DMS79 (cell line): Measurements from ENCODE around the gene PTGR3.
"Not testable (repeated sequence)": the region's sequence is repeated elsewhere in the genome, so short reads cannot be mapped to it uniquely, and the experiment has no call there.

Experiments used
- DNase-seq: peaks from one replicate; lab custom pipeline; 2025; lab: John Stamatoyannopoulos, UW

Gene PTGR3

DNA sequence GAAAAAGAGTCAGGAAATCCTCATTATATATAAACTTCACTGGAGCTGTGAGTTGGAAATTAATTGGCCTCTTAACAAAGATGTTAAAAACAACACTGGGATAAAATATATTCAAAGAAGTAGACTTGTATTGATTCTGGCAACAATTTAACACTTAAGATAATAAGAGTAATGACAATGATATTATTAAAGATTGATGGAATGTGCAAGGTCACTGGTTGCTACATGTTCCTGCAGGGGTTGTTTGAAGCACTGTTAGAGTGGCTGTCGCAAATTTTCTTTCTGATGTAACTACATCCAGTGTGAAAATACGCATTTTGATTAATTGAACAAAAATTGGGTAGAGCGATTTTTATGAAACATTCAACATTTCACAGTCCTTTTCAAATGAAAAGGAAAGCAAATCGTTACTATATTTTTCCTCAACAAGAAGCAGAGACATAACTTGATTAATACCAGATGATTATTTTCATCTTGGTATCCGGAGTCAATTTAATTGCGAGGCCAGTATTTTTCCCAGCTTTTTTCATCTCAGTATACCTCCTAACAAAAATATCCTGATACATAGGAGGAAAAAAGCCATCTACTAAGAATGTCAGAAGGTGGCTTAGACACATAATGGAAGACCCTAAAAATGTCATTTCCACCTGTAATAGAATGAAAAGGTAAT is 6.1 kb downstream of the PTGR3 start:
- DNase-seq: no peak

DNA sequence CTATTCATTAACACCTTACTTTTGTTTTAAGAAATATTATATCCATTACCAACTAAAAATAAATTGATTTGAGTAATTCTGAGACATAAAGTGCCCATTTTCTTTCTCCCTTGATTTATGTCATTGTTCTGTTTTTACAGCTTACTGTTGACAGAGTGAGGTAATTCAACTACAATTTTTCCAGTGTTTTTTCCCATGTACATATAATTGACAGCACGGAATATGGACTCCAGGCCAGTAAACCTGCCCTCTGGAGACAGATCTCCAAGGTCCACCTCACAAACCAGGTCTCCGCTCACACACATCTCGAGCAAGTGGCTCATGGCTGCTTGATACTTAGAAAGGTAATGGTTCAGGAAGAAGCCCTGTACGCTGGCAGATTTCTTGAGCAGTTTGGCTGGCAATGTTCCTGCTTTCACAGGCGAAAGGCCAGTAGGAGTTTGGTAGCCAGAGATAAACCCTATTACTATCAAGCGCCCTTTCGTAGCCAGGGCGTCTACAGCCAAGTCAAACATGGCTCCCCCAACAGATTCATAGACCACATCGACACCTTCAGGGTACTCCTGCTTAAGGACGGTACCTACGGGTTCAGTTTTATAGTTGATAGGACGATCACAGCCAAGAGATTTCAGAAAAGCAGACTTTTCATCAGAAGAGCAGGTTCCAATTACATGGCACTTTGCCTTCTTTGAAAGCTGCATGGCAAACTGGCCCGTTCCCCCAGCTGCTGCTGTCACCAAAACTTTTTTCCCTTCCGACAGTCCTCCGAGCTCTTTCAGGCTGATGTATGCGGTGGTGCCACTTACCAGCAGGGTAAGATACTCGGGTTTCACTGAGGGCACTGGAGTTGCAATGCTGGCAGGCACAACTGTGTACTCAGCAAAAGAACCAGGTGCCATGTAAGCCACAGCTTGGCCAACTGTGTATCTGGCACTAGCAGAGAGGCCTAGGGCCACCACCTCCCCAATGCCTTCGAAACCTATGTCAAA is 7.4 kb downstream of the PTGR3 start:
- peak; percentile 48 for DNase-seq

DNA sequence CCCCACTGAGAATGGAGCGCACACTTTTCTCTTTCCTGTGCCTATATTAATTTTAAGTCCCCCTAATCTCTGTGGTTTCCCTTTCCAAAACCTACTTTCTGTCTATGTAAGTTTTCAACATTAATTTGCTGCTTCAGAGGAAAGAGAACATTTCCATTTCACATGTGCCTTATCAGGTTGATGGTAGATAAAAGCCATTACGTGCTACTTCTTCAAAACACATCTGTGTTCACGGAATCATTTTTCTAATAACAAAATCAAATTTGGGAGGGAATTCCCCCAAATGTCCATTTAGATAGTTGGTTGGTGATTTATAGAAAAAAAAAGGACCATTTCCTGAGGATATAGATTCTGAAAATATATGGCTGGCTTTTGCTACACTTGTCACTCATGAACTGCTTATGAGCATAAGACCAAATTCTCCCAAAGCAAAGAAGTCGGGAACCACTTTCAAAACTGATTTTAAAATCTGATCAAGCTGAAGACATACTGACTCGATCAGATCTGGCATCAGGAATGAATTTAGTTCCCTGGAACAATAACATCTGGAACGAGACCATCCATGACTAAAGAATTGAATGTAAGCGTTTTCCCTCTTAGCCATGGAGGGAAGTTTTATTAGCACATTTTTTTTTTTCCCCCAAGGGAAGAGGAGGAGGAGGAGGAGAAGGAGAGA is 8.2 kb downstream of the PTGR3 start:
- DNase-seq: no peak

DNA sequence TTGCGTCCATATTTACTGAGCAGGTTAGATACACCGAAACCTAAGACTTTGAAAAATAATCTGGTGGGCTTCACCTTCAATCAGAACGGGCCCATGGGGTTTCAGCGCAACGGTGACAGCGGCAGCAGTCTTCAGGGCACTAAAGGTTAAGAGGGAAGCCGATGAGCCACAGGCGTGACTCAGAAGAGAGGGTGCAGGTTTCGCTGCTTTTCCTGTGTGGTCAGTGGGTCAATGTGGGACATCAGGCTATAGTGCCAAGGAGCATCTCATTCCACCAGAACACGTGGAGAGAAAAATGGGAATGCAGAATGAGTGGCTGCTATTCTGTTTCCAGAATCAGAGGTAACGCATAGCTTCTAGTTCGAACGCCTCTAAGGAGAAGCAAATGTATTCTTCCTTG is 8.9 kb downstream of the PTGR3 start:
- DNase-seq: no peak

DNA sequence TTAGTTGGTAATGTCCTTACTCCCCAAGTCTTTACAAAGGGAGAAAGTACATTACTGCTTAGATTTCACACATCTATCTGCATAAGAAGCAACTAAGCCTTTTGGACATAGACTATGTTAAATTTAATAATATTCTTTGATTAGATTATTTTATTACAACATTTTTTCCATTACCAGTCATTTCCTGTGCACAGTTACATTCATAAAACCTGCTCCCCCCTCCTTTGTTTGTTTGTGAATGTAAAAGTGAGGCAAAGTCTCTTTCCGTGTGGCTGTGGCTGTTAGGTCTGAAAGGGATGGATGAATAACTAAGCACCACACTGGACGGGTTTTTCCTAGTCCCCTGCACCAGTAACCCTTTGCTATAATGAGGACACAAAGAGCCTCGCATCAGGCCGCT is 9.6 kb downstream of the PTGR3 start:
- DNase-seq: no peak

DNA sequence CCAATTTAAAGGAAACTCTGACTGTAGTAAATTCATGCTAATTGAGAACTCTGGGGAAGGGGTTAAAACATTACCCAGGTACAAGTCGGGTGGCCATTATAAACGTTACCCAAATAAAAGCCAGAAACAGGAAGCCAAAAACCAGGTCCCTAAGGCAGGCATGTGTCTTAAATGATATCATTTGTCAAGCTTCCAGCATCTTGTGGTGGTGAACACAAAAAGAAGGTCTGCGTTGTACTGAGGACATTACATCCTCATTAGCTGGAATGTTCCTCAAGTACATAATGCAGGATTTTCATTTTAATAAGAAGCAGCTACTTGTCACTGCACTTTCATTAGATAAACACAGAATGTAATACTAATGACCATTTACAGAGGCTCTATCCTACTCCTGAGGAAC is 10.9 kb downstream of the PTGR3 start:
- DNase-seq: no peak

DNA sequence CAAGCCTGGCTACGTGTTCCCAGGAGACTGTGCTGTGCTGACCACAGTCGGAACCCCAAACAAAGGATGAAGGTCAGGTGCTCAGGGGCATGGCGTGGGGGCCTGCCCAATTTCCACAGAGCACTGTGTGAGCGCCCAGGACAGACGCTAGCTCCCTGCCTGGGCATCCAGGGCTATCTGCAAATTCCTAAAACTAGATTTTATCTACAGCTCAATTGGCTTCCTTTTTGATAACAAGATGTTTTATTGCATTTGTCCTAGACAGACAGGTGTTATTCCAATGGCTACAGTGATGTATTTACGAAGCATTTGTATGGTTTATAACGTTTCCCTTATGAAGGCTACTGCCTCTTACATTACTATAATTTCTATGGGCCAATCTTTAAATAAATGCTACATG is 16.0 kb downstream of the PTGR3 start:
- DNase-seq: no peak

DNA sequence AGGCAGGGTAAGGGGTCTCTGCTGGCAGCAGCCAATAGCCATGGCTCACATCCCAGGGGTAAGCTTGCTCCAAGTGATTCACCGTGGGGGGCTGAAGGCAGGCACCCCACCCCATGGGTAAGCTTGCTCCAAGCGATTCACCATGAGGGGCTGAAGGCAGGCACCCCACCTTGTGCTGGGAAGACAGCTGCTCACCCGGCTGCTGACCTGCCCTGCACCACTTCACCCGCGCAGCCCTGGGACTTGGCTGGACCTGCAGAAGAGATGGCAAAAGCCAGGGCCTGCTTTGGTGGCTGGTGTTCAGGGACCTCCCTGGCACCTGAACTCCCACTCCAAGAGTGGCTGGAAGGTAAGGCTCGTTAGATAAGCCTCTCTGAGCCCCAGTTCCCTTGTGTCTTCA is 19.2 kb downstream of the PTGR3 start:
- no peak for DNase-seq

DNA sequence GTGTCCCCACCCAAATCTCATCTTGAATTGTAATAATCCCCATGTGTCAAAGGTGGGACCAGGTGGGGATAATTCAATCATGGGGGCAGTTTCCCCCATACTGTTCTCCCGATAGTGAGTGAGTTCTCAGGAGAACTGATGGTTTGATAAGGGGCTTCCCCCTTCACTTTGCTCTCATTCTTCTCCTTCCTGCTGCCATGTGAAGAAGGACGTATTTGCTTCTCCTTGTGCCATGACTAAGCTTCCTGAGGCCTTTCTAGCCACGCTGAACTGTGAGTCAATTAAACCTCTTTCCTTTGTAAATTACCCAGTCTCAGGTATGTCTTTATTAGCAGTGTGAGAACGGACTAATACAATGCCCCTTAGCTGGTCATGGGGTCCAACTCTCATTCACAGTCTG is 21.2 kb downstream of the PTGR3 start:
- DNase-seq: not testable (repeated sequence)

DNA sequence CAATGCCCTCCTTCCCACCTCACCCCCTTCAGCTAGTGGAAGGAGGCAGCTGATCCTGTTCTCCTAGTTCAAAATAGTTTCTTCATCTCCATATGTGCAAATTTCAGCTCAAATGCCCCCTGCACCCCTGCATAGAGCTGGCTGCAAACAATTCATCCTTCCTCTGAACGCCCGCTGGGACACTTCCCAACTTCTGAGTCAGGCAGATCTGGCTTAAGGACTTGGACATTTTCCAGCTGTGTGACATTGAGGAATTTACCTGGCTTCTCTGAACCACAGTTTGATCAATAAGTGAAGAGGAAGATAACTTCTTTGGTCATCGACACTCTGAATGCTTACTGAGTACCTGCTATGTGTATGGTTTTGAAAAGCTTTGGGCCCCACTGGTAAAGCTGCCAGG is 23.5 kb downstream of the PTGR3 start:
- no peak for DNase-seq

DNA sequence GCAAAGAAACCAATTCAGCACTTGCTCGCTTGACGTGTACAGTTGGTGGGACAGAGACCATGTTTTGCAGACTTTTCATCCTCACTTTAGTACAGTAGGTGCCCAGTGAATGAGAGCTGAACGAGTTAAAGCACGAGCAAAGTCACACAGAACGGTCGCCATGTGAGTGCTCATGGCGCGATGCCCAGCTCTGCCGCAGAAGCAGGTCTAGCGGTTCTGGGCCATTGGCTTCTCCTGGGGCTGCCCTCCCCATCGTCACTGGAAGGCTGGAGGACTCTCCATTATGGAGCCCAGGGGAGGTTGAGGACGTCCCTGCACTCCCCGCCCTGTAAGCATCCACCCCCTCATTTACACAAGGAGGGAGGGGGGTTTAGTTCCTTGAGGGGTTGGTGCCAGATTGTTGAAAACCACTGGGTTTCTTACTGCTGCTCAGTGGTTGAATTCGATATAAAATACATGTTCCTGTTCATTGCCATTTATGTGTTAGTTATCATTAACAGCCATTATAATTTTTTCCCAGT is 24.9 kb downstream of the PTGR3 start:
- peak; percentile 94 for DNase-seq

DNA sequence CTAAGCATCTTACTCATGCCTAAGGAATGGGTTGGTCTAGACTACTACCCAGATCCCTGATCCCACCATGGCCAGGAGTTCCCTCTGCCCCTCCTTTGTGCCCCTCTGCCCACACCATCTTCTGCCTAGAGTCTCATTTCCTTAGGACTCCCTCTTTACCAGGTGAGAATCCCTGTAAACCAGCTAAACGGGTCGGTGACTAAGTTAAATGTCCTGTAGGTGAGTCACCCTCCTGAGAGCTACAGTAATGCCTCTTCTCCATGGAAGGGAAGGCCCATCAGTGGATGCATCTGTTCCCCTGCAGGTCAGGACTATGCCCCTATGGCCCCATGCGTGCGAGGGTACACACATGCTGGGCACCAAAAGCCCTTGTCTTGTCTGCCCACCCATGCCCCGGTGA is 25.4 kb downstream of the PTGR3 start:
- no peak for DNase-seq

DNA sequence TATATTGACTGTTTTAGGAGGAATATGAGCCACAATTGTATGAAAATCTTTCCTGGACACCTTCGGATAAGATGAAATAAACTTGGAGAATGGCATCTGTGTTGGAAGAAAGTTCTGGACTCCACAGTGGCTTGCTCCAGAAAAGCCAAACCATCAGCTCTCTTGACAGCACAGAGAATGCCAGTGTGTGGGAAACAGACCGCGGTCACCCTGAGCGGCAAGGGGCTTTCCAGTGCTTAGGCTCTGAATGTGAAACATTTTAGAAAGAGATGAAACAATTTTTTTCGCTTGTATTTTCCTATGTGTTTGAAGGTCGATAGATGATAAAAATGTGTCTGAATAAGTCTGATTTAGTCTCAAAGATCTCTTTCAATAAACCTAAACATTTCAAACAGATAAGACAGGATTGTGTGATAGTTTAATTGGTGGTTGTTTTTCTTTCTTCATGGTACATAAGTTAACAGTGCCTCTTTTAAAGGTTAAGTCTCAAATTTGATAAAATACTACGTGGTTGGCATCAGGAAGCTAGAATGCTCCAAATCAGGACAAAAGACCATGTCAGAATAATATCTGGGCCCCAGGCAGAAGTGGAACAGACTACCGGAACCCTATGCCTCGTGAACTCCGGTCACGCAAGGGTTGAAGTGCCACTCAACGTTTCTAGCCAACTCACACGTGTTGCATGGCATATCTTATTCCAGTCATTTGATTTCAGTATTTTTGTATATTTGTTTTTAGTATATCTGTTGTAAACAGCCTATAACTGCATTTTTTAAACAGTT is 28.9 kb downstream of the PTGR3 start:
- no peak for DNase-seq

DNA sequence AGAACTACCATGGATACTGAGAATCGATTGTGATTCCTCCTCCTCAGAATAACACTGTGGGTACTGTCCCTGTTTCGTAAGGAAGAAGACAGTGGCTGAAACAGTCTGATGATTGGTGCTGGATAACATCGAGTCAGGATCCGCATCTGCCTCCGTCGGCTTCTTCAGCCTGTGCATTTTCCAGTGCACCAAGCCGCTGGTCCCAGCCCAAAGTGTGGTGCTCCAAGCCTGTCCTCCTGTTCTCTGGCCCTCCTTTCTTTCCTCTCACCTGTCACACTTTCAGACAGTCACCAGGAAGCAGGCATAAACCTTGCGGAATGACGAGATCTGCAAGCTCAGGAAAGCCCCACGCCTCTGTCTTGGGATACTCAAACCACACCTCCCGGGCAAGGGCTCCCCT is 30.6 kb downstream of the PTGR3 start:
- DNase-seq: no peak

DNA sequence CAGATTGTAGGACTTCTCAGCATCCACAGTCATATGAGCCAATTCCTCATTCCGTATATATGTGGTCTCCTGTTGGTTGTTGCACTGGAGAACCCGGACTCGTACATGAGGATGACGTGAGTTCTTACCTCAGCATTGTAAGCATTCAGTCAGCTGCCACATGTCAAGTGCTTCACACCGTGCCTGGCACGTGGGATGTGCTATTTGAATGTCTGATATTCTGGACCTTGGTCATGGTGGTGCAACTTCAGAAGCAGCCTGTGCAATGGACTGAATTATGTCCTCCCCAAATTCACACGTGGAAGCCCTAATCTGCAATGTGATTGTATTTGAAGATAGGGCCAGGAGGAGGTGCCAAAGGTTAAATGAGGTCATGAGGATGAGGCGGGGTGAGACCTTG is 32.1 kb downstream of the PTGR3 start:
- no peak for DNase-seq

DNA sequence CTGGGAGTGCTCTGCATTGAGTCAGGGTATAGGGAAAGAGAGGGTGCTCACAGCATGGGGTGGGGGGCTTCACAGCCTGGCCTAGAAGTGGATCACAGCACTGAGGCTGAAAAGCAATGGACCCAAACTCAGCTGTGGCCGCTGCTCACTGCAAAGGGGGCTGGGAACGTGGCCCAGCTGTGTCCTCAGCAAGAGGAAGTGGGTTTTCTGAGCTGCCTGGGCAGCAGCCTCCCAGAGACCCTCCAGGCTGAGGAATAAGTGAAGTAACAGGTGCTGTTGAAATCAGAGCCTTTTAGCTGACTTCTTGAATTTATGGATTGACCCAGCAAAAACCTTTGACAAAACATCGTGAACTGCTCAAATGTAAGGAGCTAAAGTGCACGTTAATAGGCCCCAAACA is 35.2 kb downstream of the PTGR3 start:
- no peak for DNase-seq

DNA sequence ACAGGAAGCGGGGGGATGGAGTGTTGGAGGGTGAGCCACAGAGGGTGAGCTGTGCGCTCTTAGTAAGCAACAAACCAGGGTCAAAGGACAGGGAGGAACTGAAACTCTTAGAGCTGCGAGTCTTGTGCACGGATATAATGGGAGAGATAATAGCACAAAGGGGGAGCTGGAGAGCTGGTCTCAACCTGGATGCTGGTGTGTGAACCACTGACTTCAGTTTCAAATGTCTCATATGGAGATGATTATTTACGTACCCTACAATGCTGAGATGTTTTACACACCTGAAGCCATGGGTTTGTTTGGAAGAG is 35.9 kb downstream of the PTGR3 start:
- no peak for DNase-seq

DNA sequence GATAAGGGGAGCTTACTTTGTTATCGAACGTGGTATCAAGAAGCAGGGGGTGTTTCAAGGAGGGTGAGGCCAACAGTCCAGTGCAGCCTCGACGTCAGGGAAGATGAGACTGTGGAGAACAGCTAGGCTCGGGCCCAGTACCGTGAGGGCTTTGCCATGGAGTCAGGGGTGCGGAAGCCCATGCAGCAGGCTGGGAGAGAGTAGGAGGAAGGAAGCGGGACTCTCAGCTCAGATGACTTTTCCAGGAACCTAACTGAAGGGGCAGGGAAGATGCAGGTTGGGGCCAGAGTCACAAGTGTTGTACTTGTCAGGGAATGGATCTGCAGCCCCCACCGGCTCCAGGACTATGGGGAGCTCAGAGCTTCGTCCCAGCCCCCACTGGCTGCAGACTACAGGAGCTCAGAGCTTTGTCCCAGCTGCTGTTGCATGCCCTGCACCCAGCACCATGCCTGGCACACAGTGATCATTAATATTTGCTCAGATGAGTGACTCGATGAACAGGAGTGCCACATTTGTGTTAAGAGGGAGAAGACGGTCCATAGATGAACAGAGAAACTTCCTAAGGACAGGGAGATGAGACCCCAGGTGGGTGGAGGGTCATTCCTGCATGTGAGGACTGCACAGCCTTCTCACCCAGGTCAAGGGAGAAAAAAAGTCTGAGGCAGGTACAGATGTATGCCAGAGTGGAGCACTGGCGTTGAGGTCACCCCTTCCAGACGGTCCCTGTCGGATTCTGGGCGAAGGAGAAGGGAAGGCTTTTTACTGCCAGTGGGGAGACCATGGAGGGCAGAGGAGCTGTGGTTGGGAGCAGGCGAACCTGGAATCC is 36.4 kb downstream of the PTGR3 start:
- no peak for DNase-seq

DNA sequence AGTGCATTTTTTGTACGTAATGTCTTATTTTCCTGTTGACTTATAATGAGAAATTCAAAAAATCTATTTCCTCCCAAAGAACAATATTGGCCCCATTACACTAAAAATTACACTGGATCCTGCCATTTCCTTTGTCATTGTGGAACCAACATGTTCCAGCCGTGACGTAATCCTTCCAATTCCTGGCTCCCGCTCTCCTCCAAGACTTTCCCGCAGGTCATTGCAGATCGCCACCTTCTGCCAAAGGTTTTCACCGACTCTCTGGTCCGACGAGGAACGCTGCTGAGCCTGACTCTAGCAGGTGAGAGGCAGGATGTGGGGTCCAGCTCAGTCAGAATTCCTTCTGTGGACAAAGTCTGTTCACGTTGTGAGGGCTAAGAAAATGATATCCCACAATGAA is 38.0 kb downstream of the PTGR3 start:
- no peak for DNase-seq

DNA sequence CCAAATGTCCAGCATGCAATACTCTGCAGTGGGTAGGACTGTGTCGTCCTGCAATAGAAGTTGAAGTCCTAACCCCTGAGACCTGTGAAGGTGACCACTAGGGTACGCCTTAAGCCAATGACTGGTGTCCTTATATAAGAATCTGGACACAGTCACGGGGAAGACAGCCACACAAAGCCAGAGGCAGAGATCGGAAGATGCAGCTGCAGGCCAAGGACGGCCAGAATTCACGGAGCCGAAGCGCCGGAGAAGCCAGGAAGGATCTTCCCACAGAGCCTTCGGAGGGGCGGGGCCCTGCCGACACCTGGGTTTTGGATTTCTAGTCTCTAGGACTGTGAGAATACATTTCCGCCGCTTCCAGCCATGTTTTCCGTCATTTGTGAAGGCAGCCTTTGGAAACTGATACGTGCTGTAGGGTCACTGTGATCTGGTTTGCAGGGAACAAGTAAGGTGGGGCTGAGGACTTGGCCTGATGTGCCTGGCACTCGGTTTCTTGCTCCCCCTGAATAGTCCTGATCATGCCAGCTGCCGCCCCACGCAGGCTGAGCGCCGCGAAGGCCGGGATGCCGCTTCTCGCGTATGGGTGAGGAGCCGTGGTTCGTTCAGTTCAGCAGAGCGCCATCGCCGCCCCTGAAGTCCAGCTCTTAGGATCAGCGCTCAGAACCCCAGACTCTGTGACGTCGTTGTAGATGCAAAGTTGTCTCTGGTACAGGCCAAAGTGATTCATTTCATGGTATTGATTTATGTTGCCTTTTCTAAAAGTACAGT is 38.7 kb downstream of the PTGR3 start:
- DNase-seq: no peak
